HS-27A (cell line): ENCODE data around the gene PTBP1.
"Not testable (repeated sequence)": the region's sequence is repeated elsewhere in the genome, so short reads cannot be mapped to it uniquely, and the experiment has no call there.

Source experiments
- DNase-seq: peaks from one replicate; pipeline ENCODE4 v3.0.0-alpha.2; 2012; ENCODE audit warnings: low read depth, missing footprints

The PTBP1 gene

DNA sequence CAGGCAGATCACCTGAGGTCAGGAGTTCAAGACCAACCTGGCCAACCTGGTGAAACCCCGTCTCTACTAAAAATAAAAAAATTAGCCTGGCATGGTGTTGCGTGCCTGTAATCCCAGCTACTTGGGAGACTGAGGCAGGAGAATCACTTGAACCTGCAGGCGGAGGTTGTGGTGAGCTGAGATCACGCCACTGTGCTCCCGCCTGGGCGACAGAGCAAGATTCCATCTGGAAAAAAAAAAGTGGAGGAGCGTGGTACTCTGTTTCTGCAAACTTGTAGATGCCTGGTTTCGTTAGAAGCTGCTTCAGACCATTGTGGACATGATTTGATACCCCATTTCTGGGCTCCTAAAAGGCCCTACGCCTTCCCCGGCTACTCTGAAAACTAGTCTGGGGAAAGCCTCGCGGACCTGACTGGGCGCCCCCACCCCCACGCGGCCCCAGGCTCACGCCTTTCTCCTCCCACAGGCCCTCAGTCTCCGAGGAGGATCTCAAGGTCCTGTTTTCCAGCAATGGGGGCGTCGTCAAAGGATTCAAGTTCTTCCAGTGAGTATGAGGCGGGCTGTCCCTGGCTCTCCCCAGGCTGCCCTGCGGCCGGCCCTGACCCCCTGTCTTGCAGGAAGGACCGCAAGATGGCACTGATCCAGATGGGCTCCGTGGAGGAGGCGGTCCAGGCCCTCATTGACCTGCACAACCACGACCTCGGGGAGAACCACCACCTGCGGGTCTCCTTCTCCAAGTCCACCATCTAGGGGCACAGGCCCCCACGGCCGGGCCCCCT lies 13.0 kb downstream of the PTBP1 start:
- no peak for DNase-seq

DNA sequence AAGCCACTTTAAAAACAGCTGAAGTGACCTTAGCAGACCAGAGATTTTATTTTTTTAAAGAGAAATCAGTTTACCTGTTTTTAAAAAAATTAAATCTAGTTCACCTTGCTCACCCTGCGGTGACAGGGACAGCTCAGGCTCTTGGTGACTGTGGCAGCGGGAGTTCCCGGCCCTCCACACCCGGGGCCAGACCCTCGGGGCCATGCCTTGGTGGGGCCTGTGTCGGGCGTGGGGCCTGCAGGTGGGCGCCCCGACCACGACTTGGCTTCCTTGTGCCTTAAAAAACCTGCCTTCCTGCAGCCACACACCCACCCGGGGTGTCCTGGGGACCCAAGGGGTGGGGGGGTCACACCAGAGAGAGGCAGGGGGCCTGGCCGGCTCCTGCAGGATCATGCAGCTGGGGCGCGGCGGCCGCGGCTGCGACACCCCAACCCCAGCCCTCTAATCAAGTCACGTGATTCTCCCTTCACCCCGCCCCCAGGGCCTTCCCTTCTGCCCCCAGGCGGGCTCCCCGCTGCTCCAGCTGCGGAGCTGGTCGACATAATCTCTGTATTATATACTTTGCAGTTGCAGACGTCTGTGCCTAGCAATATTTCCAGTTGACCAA lies 13.7 kb downstream of the PTBP1 start:
- DNase-seq = no peak

DNA sequence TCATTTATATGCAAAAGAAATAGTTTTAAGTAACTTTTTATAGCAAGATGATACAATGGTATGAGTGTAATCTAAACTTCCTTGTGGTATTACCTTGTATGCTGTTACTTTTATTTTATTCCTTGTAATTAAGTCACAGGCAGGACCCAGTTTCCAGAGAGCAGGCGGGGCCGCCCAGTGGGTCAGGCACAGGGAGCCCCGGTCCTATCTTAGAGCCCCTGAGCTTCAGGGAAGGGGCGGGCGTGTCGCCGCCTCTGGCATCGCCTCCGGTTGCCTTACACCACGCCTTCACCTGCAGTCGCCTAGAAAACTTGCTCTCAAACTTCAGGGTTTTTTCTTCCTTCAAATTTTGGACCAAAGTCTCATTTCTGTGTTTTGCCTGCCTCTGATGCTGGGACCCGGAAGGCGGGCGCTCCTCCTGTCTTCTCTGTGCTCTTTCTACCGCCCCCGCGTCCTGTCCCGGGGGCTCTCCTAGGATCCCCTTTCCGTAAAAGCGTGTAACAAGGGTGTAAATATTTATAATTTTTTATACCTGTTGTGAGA lies 14.3 kb downstream of the PTBP1 start:
- no peak for DNase-seq

DNA sequence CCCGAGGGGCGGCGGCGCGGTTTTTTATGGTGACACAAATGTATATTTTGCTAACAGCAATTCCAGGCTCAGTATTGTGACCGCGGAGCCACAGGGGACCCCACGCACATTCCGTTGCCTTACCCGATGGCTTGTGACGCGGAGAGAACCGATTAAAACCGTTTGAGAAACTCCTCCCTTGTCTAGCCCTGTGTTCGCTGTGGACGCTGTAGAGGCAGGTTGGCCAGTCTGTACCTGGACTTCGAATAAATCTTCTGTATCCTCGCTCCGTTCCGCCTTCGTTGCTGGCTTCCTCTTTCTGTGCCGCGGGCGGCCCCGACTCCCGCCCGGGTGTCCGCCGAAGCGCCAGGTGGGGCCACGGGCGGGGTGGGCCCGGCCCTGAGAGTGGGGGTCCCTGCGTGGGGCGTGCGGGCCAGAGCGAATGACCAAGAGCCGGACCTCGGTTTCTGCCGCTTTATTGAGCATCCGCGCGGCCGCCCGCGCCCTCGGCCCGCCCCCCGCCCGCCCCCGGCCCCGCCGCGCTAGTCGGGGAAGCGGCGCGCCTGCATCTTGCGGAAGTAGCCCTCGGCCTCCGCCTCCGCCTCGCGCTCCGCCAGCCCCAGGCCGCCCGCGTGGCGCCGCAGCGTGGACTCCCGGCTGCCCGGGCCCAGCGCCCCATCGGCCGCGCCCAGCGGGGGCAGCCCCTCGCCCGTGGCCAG lies 14.9 kb downstream of the PTBP1 start:
- DNase-seq = no peak

DNA sequence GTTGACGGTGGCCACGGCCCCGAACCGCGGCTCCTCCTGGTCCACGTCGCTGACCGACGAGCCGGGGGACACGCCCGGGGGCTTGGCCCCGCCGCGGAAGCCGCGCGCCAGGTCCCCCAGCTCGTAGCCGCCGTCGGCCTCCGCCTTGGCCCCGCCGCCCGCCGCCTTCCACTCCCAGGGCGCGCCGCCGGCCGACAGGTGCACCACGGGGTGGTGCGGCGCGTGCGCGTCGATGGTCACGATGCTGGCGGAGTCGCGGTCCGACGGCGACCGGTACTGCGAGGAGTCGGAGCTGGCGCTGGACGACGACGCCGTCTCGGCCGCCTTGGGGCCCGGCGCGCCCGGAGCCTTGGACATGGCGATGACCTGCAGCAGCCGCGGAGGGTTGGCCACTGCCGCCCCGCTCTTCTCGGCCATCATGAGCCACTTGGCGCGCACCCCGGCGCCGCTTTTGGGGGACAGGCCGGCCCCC lies 15.5 kb downstream of the PTBP1 start:
- DNase-seq = no peak

DNA sequence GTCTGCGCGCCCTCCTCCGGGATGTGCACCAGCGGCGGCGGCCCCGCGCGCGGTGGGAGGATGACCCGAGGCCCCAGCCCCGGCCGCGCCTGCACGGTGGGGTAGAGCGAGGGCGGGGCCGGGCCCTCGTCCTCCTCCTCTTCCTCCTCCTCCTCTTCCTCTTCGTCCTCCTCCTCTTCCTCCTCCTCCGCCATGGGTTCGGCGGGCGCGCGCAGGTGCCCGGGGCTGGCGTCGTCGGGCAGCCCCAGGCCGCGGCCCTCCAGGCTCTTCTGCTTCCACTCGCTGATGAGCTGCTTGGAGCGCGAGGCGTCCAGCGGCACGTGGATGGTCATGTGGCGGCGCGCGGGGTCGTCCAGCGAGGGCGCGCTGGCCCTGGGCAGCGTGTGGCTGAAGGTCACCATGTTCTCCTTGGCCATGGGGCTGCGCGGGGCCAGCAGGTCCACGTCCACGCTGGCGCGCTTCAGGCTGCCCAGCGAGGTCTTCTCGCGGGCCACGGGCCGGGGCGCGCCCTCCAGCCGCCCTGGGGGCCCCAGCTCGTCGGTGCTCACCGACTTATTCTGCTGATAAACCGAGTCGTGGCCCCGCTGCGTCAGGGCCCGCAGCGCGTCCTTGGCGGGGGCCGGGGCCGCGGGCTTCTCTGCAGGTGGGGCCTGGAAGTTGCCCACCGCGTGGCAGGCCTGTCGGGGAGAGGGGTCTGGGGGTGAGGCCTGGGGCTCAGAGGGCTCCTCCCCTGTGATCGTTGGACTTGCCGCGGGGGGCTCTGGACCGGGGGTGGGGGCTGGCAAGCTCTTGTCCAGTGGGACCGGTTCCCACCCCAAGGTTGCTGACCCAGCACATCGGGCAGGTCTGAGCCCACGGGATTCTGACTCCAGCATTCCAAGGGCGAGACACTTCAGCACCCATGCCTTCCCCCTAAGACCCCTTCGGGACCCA lies 16.2 kb downstream of the PTBP1 start:
- no peak for DNase-seq

DNA sequence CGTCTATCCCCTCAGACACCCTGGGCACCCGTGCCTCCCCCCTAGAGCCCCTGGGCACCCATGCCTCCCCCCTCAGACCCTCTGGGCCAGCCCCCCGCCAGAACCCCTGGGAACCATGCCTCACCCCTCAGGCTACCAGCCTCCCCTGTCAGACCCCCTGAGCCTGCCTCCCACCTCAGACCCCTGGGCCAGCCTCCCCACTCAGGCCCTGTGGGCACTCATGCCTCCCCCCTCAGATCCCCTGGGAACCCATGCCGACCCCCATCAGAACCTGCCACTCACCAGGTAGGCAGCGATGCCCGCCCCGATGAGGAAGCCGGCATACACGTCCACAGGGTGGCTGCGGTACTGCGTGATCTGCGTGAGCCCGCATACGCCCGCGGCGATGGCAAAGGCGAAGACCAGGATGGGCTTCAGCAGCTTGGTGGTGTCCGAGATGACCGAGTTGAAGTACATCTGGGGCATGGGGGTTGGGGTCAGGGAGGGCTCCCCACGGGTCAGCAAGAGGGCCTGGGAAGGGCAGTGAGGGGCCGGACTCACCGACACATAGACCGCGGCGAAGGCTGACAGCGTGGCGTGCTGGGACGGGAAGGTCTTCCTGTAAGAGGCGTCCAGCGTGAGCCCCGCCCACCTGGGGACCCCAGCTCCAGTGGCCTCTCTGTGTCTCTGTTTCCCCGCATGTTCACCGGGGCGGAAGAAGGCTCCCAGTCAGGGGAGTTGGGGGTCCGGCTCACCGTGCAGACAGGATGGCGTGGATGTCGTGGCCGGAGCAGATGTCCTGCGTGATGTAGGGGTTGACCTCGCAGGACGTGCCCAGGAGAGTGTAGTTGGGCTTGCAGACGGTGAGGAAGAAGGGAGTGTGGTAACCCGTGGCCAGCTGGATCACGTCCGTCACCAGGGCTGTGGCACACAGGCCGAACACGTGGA lies 17.2 kb downstream of the PTBP1 start:
- no peak for DNase-seq

DNA sequence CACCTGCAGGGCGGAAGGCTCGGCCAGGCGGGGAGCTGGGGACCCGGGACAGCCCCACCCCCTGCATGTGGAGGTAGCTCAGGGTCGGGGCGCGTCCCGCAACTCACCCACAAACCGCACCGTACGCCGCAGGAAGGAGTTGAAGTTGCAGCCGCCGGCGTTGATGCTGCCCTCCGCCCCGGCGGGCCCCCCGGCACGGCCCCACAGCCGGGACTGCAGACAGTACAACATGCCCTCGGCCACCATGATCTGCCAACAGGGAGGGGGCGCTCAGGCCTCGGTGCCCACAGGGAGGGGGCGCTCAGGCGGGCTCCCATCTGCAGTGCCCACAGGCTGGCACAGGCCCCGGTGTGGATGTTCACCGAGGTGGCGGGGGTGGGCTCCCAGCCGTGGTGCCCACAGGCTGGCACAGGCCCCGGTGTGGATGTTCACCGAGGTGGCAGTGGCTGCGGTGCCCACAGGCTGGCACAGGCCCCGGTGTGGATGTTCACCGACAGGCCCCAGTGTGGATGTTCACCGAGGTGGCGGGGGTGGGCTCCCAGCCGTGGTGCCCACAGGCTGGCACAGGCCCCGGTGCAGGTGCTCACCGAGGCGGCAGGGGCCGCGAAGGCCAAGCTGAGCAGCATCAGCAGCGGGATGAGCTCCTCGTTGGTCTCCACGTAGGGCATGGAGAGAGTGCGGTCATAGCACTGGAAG lies 18.0 kb downstream of the PTBP1 start:
- no peak for DNase-seq

DNA sequence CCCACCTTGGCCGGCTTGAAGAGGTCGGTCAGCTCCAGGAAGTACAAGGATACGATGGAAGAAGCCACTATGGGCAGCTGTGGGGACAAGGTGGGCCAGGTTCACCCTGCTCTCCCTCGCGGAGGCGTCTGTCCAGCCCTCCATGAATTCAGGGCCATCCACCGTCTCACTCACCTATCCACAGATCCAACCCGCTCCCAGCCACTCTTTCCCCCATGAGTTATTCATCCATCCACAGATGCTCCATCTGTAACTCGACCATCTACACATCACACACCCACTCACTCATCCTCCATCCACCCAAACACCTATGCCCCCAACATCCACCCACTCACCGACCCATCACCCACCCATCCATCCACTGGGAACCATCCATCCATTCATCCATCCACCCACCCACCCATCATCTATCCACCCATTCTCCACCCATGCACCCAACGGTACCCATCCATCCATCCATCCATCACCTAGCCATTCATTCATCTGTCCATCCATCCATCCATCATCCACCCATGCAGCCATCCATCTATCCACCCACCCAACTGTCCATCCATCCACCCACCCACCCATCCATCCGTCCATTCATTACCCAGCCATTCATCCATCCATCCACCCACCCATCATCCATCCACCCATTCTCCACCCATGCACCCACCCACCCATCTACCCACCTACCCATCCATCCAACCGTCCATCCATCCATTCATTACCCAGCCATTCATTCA lies 18.7 kb downstream of the PTBP1 start:
- no peak for DNase-seq

DNA sequence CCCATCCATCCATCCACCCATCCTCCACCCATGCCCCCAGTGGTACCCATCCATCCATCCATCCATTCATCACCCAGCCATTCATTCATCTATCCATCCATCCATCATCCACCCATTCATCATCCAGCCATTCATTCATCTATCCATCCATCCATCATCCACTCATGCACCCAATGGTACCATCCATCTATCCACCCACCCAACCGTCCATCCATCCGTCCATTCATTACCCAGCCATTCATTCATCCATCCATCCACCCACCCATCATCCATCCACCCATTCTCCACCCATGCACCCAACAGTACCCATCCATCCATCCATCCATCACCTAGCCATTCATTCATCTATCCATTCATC lies 19.2 kb downstream of the PTBP1 start:
- DNase-seq = no peak

DNA sequence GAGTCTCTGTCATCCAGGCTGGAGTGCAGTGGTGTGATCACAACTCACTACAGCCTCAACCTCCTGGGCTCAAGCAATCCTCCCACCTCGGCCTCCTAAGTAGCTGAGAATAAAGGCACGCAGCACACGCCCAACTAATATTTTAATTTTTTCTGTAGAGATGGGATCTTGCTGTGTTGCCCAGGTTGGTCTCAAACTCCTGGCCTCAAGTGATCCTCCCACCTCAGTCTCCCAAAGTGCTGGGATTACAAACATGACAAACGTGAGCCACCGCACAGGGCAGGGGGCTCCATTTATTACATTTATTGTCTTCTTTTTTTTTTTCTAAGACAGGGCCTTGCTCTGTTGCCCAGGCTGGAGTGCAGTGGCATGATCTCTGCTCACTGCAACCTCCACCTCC lies 23.0 kb downstream of the PTBP1 start:
- DNase-seq = not testable (repeated sequence)

DNA sequence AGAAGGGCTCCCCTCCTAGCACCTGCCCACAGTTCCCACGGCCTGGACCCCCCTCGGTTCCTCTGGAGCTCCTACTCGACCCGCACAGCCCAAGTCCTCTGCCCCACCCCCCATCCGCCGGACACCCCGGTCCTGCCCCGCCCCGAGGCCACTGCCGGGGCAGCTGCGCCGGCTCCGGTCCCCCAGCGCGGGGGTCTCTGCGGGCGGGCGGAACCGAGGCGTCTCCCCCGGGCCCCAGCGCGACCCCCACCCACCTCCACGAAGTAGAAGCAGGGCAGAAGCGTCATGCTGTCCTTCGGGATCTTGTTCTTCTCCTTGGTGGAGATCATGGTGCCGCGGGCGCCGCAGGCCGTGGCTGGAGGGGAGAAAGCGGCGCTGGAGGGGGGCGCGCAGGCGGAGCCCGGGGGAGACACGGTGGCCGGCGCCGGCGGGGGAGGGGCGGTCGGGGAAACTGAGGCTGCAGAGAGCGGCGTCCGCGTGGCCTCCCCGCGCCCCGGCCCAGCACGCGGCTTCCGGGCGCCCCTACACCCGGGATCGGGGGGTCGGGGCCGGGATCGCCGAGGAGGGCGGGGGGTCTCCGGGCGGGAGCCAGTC lies 24.1 kb downstream of the PTBP1 start:
- DNase-seq = no peak

DNA sequence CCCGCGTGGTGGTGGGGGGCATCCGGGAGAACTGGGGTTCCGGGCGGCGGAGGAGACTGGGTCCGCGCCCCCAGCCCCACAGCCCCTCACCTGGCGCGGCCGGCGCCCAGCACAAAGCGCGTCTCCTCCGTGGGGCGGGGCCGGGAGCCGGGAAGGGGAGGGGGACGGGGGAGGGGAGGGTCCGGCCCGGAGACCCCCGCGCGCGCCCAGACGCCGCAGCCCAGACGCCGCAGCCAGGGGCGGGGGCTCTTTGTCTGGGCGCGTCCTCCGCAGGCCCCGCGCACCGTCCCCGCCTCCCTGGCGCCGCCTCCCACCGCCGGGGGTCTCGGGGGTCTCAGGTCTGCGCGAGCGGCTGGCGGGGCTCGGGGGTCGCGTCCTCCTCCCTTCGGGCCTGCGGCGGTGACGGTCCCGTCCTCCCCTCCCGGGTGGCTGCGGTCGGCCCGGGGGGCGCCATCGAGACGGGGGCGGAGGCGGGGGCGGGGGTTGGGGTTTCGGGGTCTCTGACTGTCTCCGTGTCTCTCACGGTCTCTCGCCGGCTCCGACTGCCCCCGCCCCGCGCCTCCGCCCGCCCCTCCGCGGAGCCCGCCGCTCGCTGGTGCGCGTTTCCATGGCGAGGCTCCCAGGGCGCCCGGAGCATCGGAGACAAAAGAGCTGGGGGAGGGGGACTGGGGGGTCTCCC lies 24.7 kb downstream of the PTBP1 start, which contains the start of gene PLPPR3:
TSS of gene PLPPR3 (minus strand) at position 131 of the 679 bp plus-strand sequence. CDS start 396 bp downstream, outside the sequence.
- DNase-seq = no peak

DNA sequence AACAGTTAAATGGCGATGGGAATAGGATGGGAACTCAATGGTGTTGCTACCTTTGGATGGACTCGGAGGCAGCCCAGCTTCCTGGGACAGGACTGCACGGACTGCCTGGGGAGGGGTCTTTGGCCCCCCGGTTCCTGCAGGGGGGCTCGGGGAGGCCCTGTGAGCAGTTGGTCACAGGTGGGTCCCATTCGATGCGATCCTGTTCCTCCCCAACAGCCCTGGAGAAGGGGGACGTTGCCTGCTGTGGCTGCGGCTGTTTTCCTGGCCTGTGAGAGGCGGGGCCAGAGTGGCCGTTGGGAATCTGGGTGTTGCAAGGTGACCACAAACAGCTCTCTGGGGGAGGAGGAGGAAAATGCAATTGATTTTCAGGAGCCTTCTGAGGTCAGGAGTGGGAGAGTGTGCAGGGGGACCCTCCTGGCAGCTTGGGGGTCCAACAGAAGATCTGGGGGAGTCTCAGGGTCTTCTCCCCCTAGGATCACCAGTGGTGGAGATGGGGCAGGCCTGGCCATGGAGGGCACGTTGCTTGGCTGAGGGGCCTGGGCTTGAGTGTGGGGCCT lies 26.4 kb downstream of the PTBP1 start:
- DNase-seq = no peak

DNA sequence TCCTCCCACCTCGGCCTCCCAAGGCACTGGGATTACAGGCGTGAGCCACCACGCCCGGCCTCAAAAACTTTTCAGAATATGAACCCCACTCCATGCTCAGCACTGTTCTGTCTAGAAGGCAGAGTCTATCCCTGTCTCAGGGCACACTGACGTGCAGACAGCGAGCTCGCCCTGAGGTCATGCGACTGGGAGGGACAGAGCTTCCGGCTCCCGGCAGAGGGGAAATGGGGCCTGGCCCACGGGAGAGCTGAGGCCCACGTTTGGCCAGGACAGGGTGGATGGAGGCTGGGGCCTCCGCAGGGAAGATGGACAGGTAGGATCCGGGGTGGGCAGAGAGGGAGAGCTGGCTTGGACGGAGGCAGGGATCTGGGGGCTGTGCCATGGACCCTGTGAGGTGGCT lies 27.6 kb downstream of the PTBP1 start:
- DNase-seq = no peak

DNA sequence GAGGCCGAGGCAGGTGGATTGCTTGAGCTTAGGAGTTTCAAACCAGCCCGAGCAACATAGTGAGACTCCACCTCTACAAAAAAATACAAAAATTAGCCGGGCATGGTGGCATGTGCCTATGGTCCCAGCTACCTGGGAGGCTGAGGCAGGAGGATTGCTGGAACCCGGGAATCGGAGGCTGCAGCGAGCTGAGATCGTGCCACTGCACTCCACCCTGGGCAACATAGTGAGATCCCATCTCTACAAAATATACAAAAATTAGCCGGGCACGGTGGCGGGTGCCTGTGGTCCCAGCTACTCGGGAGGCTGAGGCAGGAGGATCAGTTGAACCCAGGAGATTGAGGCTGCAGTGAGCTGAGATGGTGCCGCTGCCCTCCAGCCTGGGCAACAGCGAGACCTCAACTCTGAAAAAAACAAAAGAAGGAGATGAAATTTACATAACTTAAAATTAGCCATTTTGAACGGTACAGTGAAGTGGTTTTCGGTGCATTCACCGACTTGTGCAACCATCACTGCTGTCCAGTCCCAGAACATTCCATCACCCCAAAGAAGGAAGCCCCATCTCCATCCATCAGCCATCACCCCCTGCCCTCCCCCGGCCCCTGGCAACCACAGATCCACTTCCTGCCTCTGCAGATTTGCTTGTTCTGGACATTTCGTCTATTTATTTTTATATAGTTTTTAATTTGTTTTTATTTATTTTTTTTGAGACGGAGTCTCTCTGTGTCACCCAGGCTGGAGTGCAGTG lies 28.8 kb downstream of the PTBP1 start:
- no peak for DNase-seq

DNA sequence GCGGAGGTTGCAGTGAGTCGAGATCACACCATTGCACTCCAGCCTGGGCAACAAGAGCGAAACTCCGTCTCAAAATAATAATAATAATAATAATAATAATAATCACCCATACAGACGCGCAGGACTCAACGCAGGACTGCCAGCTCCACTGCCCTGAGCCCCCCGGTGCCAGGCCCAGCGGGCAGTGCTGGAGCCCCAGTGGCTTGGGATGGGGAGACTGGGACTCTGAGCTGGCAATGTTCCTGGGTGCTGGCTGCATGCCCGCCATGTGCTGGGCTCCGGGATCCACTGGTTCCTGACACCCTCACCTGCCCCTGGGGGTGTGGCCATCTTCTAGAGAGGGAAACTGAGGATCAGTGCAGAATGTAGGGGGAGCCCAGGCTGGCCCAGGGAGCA lies 30.1 kb downstream of the PTBP1 start:
- no peak for DNase-seq
